Dendritic cell treated with granulocyte-macrophage colony-stimulating factor and Interleukin-4, amounts not matched to agents 40 ng/mL and 50 ng/mL, for 4 days (primary cell): Measurements from ENCODE around the gene MRPL38.

Experiments
- H3K27ac Mint-ChIP-seq: one replicate; pipeline ENCODE4 v1.8.0; 2022; ENCODE audit warnings: mild to moderate bottlenecking, mixed read lengths
- H3K27me3 Mint-ChIP-seq: one replicate; pipeline ENCODE4 v1.8.0; 2022; ENCODE audit warnings: mild to moderate bottlenecking, mixed read lengths
- H3K36me3 Mint-ChIP-seq: one replicate; pipeline ENCODE4 v1.8.0; 2022; ENCODE audit warnings: low read depth, mixed read lengths
- H3K4me1 Mint-ChIP-seq: one replicate; pipeline ENCODE4 v1.8.0; 2022; ENCODE audit warnings: low read depth, mixed read lengths
- H3K4me3 Mint-ChIP-seq: one replicate; pipeline ENCODE4 v1.8.0; 2022; ENCODE audit warnings: mild to moderate bottlenecking, moderate library complexity, mixed read lengths
- H3K9me3 Mint-ChIP-seq: one replicate; pipeline ENCODE4 v1.8.0; 2022; ENCODE audit warnings: mixed read lengths
- intact Hi-C: fragments of 100-400 bp; cut with micrococcal nuclease; formaldehyde crosslinking; loops from one replicate; pipeline ENCODE4 v1.15.0; 2022

Gene MRPL38

DNA sequence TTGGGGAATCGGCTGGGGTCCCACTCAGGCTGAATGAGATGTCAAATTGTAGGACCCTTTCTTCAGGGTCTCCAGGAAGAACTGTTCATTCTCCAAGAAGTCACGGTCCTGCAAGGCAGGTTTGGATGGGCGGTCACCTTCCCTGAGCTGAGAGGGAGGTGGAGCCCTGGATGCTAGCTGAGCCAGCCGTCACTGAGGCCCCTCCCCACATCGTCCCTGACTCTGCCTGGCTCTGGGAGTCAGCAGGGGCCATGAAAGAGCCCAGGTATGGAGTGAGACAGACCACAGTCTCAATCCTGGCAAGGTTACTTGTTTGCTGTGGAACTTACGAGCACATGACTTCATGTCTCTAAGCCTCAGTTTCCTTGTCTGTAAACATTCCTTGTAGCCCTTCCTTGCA, 6.0 kb upstream of the MRPL38 start:
- no peak overlapping the region for H3K4me3 Mint-ChIP-seq
- no peaks in the 10 kb centered on the region for H3K9me3 Mint-ChIP-seq
- peaks cover 2% of the 10 kb centered on the region for H3K27me3 Mint-ChIP-seq
- intact Hi-C loops: no loop called here
- peaks cover 5% of the 10 kb centered on the region for H3K36me3 Mint-ChIP-seq
- H3K4me1 Mint-ChIP-seq: peaks cover 6% of the 10 kb centered on the region
- no peak overlapping the region for H3K27ac Mint-ChIP-seq

DNA sequence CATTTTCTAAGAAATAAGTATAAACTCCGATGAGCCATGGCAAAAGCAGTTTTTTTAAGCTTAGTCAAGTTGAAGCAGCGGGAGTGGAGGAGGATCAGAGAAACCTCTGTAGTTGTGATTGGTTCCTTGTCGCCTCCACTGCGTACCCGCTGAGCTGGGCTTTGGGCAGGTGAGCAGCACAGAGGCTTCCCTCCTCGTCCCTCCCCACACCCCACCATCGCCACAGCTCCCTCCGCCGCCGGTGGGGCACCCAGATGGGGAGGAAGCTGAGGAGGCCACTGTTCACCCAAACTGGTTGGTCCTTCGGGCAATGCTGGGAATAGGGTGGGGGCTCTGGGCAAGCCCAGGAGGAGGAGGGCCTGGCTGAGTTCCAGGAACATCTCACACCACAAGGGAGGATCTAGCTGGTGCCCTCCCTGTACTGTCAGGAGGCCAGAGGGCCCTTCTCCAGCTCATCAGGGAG, 5.2 kb upstream of the MRPL38 start:
- intact Hi-C loops: no loop called here
- peaks cover 2% of the 10 kb centered on the region for H3K27me3 Mint-ChIP-seq
- peaks cover 5% of the 10 kb centered on the region for H3K36me3 Mint-ChIP-seq
- no peaks in the 10 kb centered on the region for H3K9me3 Mint-ChIP-seq
- H3K27ac Mint-ChIP-seq: no peak overlapping the region
- H3K4me1 Mint-ChIP-seq: peaks cover 10% of the 10 kb centered on the region
- H3K4me3 Mint-ChIP-seq: no peak overlapping the region

DNA sequence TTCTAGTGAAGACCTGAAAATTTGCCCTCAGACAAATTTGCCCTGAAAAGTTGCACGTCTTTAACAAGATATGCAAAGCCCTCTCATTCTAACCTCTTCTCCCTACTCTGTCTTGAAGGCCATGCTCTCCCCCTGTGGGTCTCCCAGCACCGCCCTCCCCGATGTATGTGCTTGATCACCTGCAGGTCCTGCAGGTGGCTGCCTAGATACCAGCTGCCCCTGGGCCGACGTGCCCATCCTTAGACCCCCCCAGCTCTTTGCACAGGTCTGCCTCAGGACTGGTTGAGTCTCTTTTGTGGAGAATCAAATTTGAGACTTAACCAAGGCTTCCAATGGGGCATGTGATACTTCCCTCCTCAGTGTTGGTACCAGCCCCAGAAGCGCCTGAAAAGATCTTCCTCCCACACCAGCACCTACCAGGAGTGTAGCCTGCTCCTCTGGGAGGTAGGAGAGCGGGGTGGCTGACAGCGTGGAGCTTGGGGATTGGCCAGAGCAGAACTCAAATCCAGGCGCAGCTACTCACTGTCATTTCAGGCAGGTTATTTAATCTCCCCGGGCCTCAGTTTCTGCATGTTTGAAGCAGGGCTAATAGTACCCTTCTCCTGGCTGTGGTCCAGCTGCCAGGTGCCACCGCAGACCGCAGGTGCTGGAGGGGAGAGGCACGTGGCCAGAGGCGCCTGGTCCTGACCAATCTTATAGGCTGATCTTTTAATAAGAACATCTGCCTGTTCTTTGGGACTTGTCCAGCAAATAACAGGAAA, 4.5 kb upstream of the MRPL38 start:
- Mint-ChIP-seq H3K27me3 (peaks cover 2% of the 10 kb centered on the region), H3K4me1 (peaks cover 10% of the 10 kb centered on the region), H3K36me3 (peaks cover 8% of the 10 kb centered on the region), H3K9me3 (no peaks in the 10 kb centered on the region), H3K4me3 (no peak overlapping the region), H3K27ac (no peak overlapping the region)
- intact Hi-C loops: no loop called here

DNA sequence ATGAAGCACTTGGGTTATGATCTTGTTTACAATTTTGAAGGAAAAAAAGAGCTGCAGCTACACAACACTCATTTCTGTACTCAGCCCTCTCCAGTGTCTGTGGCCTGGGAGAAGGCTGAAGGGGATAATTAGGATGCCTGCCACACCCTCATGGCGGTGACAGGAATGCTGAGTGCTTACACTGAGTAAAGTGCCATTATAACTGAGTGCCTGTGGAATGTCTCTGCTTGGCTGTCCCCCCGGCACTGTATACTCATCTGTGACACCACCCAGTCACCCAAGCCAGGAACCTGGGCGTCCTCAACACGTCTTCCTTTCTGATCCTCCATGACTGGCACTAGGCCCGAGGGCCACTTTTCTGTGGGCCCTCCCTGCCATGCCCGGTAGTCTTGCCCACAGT, 3.5 kb upstream of the MRPL38 start:
- H3K9me3 Mint-ChIP-seq: no peaks in the 10 kb centered on the region
- H3K27me3 Mint-ChIP-seq: peaks cover 2% of the 10 kb centered on the region
- intact Hi-C loops: no loop called here
- peaks cover 9% of the 10 kb centered on the region for H3K36me3 Mint-ChIP-seq
- H3K27ac Mint-ChIP-seq: no peak overlapping the region
- H3K4me3 Mint-ChIP-seq: no peak overlapping the region
- peaks cover 15% of the 10 kb centered on the region for H3K4me1 Mint-ChIP-seq

DNA sequence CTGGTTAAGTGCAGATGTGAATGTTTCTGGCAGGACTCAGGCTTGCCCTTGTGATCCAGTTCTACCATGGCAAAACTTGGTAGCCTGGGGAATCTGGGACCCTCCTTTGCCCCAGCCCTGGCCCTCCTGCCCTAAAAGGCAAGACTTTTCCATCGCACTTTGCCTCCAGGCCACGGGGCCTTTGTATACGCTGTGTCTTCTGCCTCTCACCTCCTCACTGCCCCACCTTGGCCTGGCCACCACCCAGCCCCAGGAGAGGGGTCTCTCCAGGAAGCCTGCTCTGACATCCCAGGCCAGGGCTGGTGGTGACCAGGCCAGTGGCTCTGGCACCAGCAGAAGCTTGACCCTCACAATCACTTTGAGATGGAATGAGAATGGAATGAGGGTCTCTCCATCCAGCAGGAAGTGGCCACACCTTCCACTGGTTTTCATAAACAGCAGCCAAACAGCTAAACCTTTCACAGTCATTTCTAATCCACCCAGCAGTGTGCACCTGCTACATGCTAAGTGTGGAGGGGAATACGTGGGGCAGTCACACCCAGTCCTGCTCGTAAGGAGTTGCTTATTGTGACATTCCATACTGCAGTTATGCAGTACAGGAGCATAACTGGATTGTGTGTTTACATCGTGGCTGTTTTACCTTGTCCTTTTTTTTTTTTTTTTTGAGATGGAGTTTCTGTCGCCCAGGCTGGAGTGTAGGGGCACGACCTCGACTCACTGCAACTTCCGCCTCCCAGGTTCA, 1.6 kb upstream of the MRPL38 start:
- Mint-ChIP-seq H3K36me3 (peaks cover 22% of the 10 kb centered on the region), H3K27me3 (peaks cover 2% of the 10 kb centered on the region), H3K27ac (no peak overlapping the region), H3K4me3 (peak overlapping the region; percentile 6), H3K9me3 (no peaks in the 10 kb centered on the region), H3K4me1 (peaks cover 15% of the 10 kb centered on the region)
- intact Hi-C loops: no loop called here

DNA sequence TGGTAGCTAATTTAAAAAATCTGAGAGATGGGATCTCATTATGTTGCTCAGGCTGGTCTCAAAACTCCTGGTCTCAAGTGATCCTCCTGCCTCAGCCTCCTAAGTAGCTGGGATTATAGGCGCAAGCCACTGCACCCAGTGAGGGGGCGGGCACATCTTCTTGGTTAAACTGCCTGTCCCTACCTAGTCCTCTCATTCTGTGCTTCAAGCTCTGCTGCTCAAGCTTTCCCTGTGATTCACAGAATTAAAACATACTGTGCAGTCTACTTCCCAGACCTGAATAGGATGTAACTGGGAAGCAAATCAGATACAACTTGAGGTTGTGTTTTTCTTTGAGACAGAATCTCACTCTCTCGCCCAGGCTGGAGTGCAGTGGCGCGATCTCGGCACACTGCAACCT, 2.3 kb downstream of the MRPL38 start:
- Mint-ChIP-seq H3K4me3 (no peak overlapping the region), H3K27me3 (no peaks in the 10 kb centered on the region), H3K4me1 (peaks cover 19% of the 10 kb centered on the region), H3K9me3 (no peaks in the 10 kb centered on the region), H3K27ac (no peak overlapping the region), H3K36me3 (peaks cover 61% of the 10 kb centered on the region)
- intact Hi-C loops: no loop called here

DNA sequence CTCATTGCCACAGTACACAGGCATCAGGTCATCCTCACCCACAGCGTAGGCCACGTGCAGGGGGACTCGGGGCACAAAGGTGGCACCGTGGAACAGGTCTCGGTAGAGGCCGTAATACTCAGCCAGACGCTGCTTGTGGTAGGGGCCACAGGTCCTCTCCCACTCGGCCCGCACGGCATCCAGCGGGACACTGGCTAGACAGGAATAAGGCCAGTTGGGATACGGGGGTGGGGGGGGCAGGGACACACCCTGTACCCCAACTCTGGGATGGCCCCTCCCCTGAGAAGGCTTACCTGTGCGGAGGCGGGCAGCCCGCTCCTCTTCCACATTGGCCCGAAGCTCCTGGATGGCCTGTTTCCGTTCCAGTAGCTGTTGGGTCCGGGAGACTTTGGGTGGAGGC, 3.0 kb downstream of the MRPL38 start:
- Mint-ChIP-seq H3K27me3 (no peaks in the 10 kb centered on the region), H3K4me1 (peaks cover 21% of the 10 kb centered on the region), H3K36me3 (peaks cover 63% of the 10 kb centered on the region), H3K9me3 (no peaks in the 10 kb centered on the region), H3K4me3 (no peak overlapping the region), H3K27ac (no peak overlapping the region)
- intact Hi-C loops: no loop called here

DNA sequence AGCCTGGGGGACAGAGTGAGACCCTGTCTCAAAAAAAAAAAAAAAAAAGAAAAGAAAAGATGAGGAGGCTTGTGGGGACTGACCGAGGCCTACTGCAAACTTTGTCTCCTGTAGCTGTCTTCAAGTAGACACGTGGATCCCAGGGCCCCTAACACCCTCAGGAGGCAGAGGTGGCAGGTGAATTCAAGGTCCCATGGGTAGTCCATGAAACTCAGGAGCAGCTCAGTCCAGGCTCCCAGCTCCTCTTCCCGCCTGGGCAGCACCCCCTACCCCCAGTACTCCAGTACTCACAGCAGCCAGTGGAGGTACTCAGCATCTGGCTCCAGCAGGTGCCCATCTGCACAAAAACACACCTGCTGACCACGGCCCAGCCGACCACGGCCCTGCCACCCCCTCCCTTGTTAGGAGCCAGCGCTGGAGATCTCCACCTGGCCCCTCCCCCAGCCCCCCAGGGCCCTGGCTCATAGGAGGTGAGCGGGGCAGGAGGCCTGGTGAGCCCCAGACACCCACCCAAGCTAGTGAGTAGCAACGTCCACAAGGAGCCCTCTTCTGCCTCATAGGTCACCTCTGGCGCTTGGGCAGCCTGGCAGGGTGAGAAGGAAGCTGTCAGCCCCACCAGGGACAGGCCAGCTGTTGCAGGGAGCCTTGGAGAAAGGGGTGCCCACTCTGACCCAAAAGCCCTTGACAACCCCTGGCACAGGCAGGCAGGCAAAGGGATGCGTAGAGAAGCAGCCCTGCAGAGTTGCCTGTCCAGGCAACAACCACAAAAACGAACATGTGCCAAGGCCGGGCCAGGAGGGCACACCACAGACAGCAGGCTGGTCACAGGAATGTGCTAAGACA, 3.8 kb downstream of the MRPL38 start:
- peaks cover 65% of the 10 kb centered on the region for H3K36me3 Mint-ChIP-seq
- H3K9me3 Mint-ChIP-seq: no peaks in the 10 kb centered on the region
- no peaks in the 10 kb centered on the region for H3K27me3 Mint-ChIP-seq
- intact Hi-C loops: no loop called here
- no peak overlapping the region for H3K4me3 Mint-ChIP-seq
- H3K4me1 Mint-ChIP-seq: peaks cover 18% of the 10 kb centered on the region
- no peak overlapping the region for H3K27ac Mint-ChIP-seq

DNA sequence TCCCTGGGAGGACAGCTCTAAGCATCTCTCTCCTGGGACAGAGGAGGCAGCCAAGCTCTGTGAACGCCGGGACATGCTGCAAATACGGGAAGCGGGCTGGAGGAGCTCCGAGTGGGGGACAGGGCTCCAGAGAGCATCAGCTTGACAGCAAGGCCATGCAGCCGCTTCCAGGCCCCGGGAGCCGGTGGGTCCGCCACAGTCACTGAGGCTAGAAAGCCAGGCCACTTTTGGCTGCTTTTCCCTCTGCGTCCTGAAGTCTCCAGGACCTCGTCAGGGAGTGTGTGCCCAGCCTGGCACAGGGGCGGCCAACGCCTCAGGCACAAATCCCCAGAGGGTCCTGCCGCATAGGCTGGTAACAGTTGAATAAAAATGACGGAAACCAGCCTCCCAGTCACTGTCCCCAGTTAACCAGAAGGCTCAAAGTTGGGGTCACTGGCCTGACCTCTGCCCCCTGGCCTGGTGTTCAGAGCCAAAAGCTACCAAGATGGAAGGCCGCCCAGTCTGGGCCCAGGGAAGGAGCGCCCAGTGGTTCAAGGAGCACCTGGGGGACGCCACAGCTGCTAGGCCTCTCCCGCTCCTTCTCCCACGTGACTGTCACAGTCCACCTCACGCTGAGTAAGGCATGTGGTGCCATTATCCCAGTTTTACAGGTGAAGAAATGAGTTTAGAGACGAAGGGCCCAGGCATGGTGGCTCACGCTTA, 4.8 kb downstream of the MRPL38 start:
- no peak overlapping the region for H3K27ac Mint-ChIP-seq
- H3K4me3 Mint-ChIP-seq: no peak overlapping the region
- H3K4me1 Mint-ChIP-seq: peaks cover 23% of the 10 kb centered on the region
- intact Hi-C loops: no loop called here
- H3K27me3 Mint-ChIP-seq: no peaks in the 10 kb centered on the region
- no peaks in the 10 kb centered on the region for H3K9me3 Mint-ChIP-seq
- peaks cover 74% of the 10 kb centered on the region for H3K36me3 Mint-ChIP-seq

DNA sequence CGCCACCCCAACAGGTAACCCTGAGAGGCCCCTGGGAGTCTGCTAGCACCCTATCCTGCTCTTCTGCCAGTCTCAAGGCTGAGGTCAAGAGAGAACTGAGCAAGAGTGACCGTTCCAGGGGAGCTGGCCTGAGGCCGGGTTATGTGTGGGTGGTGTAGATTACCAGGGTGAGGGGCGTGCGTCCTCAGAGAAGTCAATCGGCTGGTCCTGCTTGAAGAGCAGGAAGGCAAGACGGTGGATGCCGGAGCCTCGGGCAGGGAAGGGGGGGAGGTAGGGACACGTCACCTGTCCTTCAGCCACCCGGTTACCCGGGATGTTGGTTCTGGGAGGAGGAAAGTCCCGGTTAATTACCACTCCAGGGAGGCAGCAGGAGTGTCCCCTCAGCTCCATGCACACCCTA, 5.3 kb downstream of the MRPL38 start:
- Mint-ChIP-seq H3K4me3 (no peak overlapping the region), H3K27me3 (no peaks in the 10 kb centered on the region), H3K4me1 (peaks cover 28% of the 10 kb centered on the region), H3K9me3 (no peaks in the 10 kb centered on the region), H3K27ac (no peak overlapping the region), H3K36me3 (peaks cover 74% of the 10 kb centered on the region)
- intact Hi-C loops: no loop called here

DNA sequence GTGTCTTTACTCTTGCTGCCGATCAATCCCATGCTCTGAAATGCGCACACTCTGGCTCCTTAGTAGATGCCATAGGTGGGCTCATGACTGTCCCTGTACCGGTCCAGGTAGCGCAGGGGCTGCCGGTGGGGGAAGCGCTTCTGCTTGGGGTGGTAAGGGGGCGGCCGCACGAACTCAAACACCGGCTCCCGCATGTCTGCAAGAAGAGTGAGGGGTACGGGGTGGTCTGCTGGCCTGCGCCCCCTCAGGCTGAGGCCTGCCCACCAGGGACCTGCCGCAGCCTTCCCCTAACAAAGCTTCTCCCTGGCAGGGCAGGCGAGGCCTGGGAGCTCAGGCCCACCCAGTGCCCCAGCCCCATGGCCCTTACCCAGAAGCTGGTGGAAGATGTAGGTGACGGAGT, 5.9 kb downstream of the MRPL38 start:
- no peaks in the 10 kb centered on the region for H3K9me3 Mint-ChIP-seq
- H3K4me3 Mint-ChIP-seq: no peak overlapping the region
- H3K4me1 Mint-ChIP-seq: peaks cover 29% of the 10 kb centered on the region
- peaks cover 77% of the 10 kb centered on the region for H3K36me3 Mint-ChIP-seq
- no peak overlapping the region for H3K27ac Mint-ChIP-seq
- intact Hi-C loops: no loop called here
- no peaks in the 10 kb centered on the region for H3K27me3 Mint-ChIP-seq

DNA sequence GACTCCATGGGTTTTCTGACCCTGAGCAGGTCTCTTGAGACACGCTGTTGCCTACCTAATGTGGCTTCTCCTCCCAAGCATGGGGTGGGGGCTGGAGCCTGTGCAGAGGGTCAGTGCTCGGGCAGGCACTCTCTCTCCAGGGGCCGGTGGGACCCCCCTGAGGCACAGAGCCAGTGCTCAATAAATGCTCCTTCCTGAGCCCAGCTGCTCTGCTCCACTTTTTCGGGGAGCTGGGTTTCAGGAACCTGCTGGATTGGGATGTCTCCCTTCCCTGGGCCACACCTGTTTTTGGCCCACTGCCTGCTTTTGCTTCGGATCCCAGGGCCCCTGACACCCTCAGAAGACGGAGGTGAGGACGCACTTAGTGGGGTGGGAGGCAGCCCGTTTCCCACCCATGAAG, 6.6 kb downstream of the MRPL38 start:
- Mint-ChIP-seq H3K9me3 (no peaks in the 10 kb centered on the region), H3K27ac (no peak overlapping the region), H3K27me3 (no peaks in the 10 kb centered on the region), H3K4me3 (no peak overlapping the region), H3K4me1 (peaks cover 32% of the 10 kb centered on the region), H3K36me3 (peaks cover 84% of the 10 kb centered on the region)
- intact Hi-C loops: no loop called here

DNA sequence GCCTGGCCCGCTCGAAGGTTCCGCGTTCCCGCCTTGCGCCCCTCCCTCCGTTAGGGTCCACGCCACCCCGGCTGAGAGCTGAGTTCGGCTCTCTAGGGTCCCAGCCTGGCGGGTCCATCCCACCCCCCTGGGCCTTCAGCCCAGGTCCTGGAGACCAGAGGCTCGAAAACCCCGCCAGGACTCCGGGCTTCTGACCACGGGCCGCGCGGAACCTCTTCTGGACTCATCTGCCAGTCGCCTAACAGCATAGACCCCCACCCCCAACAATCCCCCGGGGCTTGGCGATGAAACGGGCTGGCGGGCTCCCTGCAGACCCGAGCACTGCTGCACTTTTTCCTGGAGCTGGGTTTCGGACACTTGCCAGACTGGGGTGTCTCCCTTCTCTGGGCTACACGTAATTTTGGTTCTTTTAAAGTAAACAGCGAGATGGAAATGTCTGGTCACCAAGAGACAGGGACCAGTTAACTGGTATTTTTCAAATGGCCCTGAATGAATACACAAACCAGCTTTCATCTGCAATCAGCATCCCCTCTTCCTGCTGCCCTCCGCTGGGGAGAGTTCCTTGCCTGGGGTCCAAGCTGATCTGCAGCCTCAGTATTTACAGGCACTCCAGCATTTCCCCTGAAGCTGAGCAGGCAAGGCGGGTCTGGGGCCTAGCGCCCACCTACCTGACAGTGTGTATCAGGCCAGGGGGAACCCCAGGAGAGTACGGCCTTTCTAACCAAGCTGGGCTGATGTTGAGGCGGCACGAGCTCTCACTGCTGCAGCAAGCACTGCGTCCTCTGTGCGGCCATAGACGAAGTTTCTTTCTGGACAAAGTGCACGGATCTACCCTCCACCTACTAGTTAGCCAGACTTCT, 7.3 kb downstream of the MRPL38 start:
- H3K4me3 Mint-ChIP-seq: peak overlapping the region; percentile 52
- H3K36me3 Mint-ChIP-seq: peaks cover 90% of the 10 kb centered on the region
- intact Hi-C loops: loop anchor here (2.0 kb wide), 1 partner anchor 43 kb away; the partner anchor contains the start of gene WBP2
- H3K27ac Mint-ChIP-seq: peak overlapping the region; percentile 90
- H3K4me1 Mint-ChIP-seq: peaks cover 32% of the 10 kb centered on the region
- H3K27me3 Mint-ChIP-seq: no peaks in the 10 kb centered on the region
- no peaks in the 10 kb centered on the region for H3K9me3 Mint-ChIP-seq
